Epithelial cell of proximal tubule (primary cell): ENCODE data around the gene ANKRD13A. TPM values are rescaled to one million over a fixed set of nuclear protein-coding genes. Genes with fewer than 3 reads are reported as not detected.
"Not testable (repeated sequence)": the region's sequence is repeated elsewhere in the genome, so short reads cannot be mapped to it uniquely, and the experiment has no call there.

Experiments
- DNase-seq: peaks from one replicate; pipeline ENCODE4 v3.0.0-alpha.2; 2011; ENCODE audit warnings: low read depth
- H3K4me3 ChIP-seq: 2 replicates; pipeline ENCODE4 v1.5.1; 2011; ENCODE audit warnings: low read depth, mild to moderate bottlenecking, low read length
- total RNA-seq: library from RNA; depleted of rRNA; stranded (reverse); fragments of >200 nt; gene quantifications from 2 replicates; pipeline ENCODE4 v1.2.3, GENCODE V29; 2015
- TF ChIP-seq, protein P1 (sequence below): conservative IDR thresholded peaks from 2 replicates; pipeline ENCODE4 v1.5.1; 2012; ENCODE audit warnings: low read depth, mild to moderate bottlenecking, low read length

Gene ANKRD13A
- total RNA-seq, 1 donor from 2014 or later: 43.8 TPM

DNA sequence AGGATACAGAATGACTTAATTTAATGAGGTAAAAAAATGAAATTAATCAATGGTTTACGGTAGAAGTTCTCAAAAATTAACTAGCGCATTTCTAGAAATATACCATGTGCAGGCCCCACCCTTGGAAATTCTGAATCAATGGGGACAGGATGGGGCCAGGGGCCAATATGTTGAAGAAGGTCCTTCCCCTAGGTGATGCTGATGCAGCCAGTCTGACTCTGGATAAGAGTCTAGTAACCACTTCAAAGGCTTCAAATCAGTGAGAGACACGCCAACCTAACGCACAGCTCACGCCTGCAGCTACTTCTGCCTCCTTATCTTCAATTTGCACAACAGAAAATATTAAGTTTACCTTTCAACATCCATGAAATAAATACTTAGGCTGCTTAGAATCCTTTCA lies 17.9 kb upstream of the ANKRD13A start:
- TF ChIP-seq, protein P1, sequence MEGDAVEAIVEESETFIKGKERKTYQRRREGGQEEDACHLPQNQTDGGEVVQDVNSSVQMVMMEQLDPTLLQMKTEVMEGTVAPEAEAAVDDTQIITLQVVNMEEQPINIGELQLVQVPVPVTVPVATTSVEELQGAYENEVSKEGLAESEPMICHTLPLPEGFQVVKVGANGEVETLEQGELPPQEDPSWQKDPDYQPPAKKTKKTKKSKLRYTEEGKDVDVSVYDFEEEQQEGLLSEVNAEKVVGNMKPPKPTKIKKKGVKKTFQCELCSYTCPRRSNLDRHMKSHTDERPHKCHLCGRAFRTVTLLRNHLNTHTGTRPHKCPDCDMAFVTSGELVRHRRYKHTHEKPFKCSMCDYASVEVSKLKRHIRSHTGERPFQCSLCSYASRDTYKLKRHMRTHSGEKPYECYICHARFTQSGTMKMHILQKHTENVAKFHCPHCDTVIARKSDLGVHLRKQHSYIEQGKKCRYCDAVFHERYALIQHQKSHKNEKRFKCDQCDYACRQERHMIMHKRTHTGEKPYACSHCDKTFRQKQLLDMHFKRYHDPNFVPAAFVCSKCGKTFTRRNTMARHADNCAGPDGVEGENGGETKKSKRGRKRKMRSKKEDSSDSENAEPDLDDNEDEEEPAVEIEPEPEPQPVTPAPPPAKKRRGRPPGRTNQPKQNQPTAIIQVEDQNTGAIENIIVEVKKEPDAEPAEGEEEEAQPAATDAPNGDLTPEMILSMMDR: no peak
- no peak overlapping the region for H3K4me3 ChIP-seq
- no peak for DNase-seq

DNA sequence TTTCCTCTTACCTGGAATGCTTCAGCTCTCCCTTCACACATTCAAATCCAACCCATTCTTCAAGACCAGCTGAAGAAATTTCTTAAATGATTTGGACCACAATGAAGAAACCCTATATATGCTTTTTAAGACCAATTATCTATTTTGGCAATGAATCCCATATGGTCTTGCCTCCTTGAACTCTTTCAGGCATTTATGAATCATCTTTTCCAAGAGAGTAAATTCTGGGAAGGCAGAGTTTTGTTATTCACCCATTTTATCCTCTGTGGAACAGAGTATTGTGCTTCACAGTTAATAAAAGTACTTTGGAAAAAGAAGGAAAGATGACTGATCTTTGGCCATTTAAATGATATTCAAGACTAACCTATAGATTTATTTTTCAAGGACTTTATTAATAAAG lies 17.0 kb upstream of the ANKRD13A start:
- DNase-seq: no peak
- TF ChIP-seq, protein P1: no peak
- H3K4me3 ChIP-seq: no peak overlapping the region

DNA sequence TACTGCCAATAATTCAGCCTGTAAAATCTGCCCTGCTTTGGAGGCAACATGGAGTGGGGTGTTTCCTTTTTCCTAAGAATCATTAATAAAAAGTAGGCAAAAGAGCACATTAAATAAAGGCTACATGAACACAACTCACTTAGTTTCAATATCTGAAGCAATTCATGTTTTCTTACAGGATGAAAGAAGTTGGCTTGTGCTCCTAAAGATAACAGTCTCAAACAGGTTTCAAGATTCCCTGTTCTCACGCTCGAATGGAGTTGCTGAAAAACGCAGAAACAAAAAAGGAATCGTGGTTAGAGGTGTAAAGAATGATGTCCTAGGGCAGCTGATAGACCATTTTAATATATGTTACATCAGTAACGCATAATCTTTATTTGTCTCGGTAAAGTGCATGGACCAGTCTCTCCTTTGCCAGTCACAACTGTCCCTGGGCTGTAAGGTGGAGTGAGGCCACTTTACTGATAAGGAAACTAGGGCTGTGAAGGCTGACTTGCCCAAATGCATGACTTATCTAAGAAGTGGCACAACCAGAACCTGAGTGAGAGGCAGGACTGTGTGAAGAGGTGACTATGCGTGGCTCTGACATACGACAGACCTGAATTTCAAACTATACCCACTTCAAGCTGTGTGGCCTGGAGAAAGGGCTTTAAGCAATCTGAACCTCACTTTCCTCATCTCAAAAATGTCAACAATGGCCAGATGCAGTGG lies 15.6 kb upstream of the ANKRD13A start:
- no peak for DNase-seq
- no peak overlapping the region for H3K4me3 ChIP-seq
- TF ChIP-seq, protein P1: no peak

DNA sequence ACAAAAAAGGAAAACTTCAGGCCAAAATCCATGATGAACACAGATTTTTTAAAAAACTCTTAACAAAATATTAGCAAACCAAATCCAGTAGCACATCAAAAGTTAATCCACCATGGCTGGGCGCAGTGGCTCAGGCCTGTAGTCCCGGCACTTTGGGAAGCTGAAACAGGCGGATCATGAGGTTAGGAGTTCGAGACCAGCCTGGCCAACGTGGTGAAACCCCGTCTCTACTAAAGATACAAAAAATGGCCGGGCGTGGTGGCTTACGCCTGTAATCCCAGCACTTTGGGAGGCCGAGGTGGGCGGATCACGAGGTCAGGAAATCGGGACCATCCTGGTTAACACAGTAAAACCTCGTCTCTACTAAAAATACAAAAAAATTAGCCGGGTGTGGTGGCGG lies 13.0 kb upstream of the ANKRD13A start:
- H3K4me3 ChIP-seq, DNase-seq: not testable (repeated sequence)

DNA sequence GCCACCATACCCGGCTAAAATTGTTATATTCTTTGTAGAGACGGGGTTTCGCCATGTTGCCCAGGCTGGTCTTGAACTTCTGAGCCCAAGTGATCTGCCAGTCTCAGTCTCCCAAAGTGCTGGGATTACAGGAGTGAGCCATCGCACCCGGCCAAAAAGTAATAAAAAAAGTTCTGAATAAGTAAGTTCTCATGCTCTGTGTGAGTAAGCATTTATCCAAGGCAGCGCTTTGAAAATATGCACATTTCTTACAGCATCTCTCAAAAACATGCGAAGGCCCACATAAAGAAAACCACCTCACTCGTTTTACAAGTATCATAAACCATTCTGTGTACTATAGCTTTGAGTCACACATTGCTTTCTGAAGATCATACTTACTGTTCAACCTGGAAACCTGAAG lies 11.6 kb upstream of the ANKRD13A start:
- DNase-seq: no peak
- TF ChIP-seq, protein P1: no peak
- no peak overlapping the region for H3K4me3 ChIP-seq

DNA sequence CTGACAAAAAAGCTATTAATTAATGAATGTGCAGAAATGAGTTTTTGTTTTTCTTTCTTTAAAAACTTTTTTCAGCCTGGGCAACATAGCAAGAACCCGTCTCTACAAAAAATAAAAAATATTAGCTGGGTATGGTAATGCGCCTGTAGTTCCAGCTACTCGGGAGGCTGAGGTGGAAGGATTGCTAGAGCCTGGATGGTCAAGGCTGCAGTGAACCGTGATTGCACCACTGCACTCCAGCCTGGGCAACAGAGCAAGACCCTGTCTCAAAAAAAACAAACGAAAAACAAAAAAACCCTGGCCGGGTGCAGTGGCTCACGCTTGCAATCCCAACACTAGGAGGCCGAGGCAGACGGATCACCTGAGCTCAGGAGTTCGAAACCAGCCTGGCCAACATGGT lies 11.0 kb upstream of the ANKRD13A start:
- no peak overlapping the region for H3K4me3 ChIP-seq
- DNase-seq: no peak
- TF ChIP-seq, protein P1: no peak

DNA sequence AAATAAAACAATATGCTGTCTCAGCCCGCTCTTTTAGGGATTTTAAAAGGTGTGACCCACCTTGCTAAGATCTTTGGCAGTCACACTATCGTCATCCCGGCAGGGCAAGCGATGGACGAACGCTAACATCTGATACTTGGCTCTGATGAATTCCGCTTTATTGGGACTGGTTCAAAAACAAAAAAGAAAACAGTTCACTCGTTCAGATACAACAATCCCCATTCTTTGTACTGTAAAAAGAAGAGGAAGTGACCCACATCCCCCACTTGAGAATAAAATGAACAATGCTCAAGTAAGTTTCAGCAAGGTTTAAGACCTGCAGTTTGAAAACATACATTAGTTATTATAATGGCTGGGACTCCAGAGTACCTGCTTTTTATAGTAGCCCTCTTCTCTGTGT lies 10.3 kb upstream of the ANKRD13A start:
- no peak for DNase-seq
- TF ChIP-seq, protein P1: no peak
- no peak overlapping the region for H3K4me3 ChIP-seq

DNA sequence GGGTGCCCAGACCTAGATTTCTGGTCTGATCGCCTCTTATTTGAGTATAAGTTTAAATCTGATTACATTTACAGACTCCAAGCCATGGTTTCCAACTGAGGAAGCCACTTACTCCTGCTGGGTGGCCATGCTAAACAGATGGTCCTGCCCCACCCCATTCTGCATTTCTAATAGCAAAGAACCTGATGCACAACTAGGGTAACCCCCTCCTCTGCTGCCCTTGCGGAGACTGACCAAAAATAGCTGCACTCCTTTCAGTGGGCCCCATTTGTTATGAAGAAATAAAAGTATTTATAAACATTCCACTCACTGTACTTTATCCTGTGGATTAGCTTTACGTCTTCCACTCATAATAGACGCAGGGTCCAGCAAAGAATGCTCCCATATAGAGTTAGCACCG lies 9.8 kb upstream of the ANKRD13A start:
- TF ChIP-seq, protein P1: no peak

More for the DNA sequence above, 9.8 kb upstream of the ANKRD13A start:
- H3K4me3 ChIP-seq: no peak overlapping the region
- no peak for DNase-seq
